SK-N-SH treated with all-trans-retinoic acid at 6 μM for 48 hours (cell line): Measurements from ENCODE around the gene HECTD3.

Experiments used
- ARNTL ChIP-seq: fragments of 450-650 bp; formaldehyde crosslinking; IDR thresholded peaks from 2 replicates; pipeline ENCODE4 v1.5.0; 2020; ENCODE audit warnings: low read depth, mild to moderate bottlenecking, moderate library complexity, borderline replicate concordance
- CREB5 ChIP-seq: fragments of 250-450 bp; sonication (Bioruptor Pico); IDR thresholded peaks from 2 replicates; pipeline ENCODE4 v1.5.1; 2020; ENCODE audit warnings: low read depth, mild to moderate bottlenecking, moderate library complexity
- ESRRG ChIP-seq: fragments of 250-450 bp; sonication (Bioruptor Pico); IDR thresholded peaks from 2 replicates; pipeline ENCODE4 v1.6.1; 2021; ENCODE audit warnings: mild to moderate bottlenecking
- GLIS3 ChIP-seq: fragments of 250-450 bp; sonication (Bioruptor Pico); IDR thresholded peaks from 2 replicates; pipeline ENCODE4 v1.5.0; 2020; ENCODE audit warnings: mild to moderate bottlenecking, moderate library complexity
- PATZ1 ChIP-seq: fragments of 250-450 bp; sonication (Bioruptor Pico); IDR thresholded peaks from 2 replicates; pipeline ENCODE4 v1.8.0; 2020; ENCODE audit warnings: mild to moderate bottlenecking, moderate library complexity, borderline replicate concordance
- RARB ChIP-seq: fragments of 250-450 bp; sonication (Bioruptor Pico); IDR thresholded peaks from 2 replicates; pipeline ENCODE4 v1.8.0; 2021; ENCODE audit warnings: mild to moderate bottlenecking, moderate library complexity
- TOX ChIP-seq: fragments of 250-450 bp; sonication (Bioruptor Pico); IDR thresholded peaks from 2 replicates; pipeline ENCODE4 v1.8.0; 2021; ENCODE audit warnings: mild to moderate bottlenecking, moderate library complexity, borderline replicate concordance
- ZC3H10 ChIP-seq: fragments of 250-450 bp; sonication (Bioruptor Pico); IDR thresholded peaks from 2 replicates; pipeline ENCODE4 v1.5.1; 2021; ENCODE audit warnings: mild to moderate bottlenecking, moderate library complexity
- ZFP3 ChIP-seq: fragments of 250-450 bp; sonication (Bioruptor Pico); IDR thresholded peaks from 2 replicates; pipeline ENCODE4 v1.5.0; 2020; ENCODE audit warnings: mild to moderate bottlenecking, moderate library complexity
- ZFP30 ChIP-seq: fragments of 450-650 bp; formaldehyde crosslinking; IDR thresholded peaks from 2 replicates; pipeline ENCODE4 v1.5.0; 2022; ENCODE audit warnings: mild to moderate bottlenecking, moderate library complexity

GRCh38 chr1:45047032-45047431 lies 35.9 kb upstream of the HECTD3 start:
- TF ChIP-seq ZFP3 (CRISPR knock-in tag) = no peak
- no peak for TF ChIP-seq PATZ1 (CRISPR knock-in tag)
- TF ChIP-seq ESRRG (CRISPR knock-in tag) = no peak
- TF ChIP-seq RARB (CRISPR knock-in tag) = no peak
- no peak for TF ChIP-seq TOX (CRISPR knock-in tag)
- TF ChIP-seq CREB5 (CRISPR knock-in tag) = no peak
- TF ChIP-seq ZFP30 = no peak
- no peak for TF ChIP-seq ZC3H10 (CRISPR knock-in tag)
- no peak for TF ChIP-seq ARNTL (CRISPR knock-in tag)
- no peak for TF ChIP-seq GLIS3 (CRISPR knock-in tag)
